ENCODE data around the gene TBC1D9B. TPM values are rescaled to one million over a fixed set of nuclear protein-coding genes. Genes with fewer than 3 reads are reported as not detected.

Gene TBC1D9B
- total RNA-seq, 1 donor from 2014 or later = 92.4 TPM

- peaks cover 29% of the 10 kb centered on the region for H3K4me1 ChIP-seq
- peak; percentile 61 for DNase-seq
- no peaks in the 10 kb centered on the region for H3K9me3 ChIP-seq
- H3K4me3 ChIP-seq = no peak overlapping the region
- no peaks in the 10 kb centered on the region for H3K27me3 ChIP-seq
- intact Hi-C loops (cut with DNase I) = no loop called here
- H3K27ac ChIP-seq = no peak overlapping the region
- ATAC-seq = no peak
- TF ChIP-seq CTCF (IDR thresholded peaks at IDR 0.05) = no peak
- no peaks in the 10 kb centered on the region for H3K36me3 ChIP-seq
Measured at GRCh38 chr5:179815491-179816249, 92.0 kb downstream of the TBC1D9B start.

GRCh38 chr5:179814090-179814489, 93.6 kb downstream of the TBC1D9B start:
- ATAC-seq (no peak), DNase-seq (no peak)
- no peak for TF ChIP-seq CTCF (IDR thresholded peaks at IDR 0.05)
- Histone ChIP-seq H3K36me3 (no peaks in the 10 kb centered on the region), H3K27ac (no peak overlapping the region), H3K9me3 (no peaks in the 10 kb centered on the region), H3K27me3 (no peaks in the 10 kb centered on the region), H3K4me1 (peaks cover 17% of the 10 kb centered on the region), H3K4me3 (no peak overlapping the region)
- intact Hi-C loops (cut with DNase I) = no loop called here

GRCh38 chr5:179812997-179813607, 94.6 kb downstream of the TBC1D9B start:
- TF ChIP-seq CTCF (IDR thresholded peaks at IDR 0.05) = no peak
- no peak for ATAC-seq
- no peaks in the 10 kb centered on the region for H3K27me3 ChIP-seq

DNA sequence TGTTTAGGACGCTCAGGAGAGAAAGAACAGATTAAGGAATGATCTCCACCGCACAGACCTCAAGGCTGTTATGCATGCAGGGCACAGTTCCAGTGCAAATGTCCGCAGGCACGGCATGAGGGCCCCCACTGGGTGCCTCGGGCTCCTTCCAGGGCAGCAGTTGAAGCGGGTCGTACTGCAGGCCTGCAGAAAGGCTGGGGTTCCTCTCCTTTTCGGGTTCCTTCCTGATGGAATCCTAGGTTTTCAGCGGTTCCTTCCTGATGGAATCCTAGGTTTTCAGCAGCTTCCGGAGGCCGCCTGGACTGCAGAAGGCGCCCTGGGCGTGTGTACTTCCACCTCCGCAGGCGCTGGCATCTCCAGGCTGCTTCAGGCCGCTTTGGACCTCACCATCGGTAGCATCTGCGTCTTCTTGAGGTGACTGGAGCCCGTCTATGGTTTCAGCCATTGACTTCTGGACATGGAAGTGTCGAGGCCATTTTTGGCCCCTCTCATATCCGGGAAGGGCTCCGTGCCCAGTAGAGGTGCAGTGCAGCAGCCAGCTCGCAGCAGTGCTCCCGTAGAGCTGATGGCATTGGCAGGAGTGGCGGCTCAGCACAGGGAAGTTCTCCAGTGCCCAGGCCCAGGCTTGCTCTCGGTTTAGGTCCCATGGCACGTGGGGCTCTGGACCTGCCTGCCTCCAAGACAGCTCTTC, 95.4 kb downstream of the TBC1D9B start:
- Histone ChIP-seq H3K9me3 (no peaks in the 10 kb centered on the region), H3K36me3 (no peaks in the 10 kb centered on the region), H3K4me1 (peaks cover 7% of the 10 kb centered on the region), H3K4me3 (no peak overlapping the region), H3K27me3 (no peaks in the 10 kb centered on the region), H3K27ac (no peak overlapping the region)
- intact Hi-C loops (cut with DNase I) = no loop called here
- DNase-seq = no peak
- no peak for TF ChIP-seq CTCF (IDR thresholded peaks at IDR 0.05)
- ATAC-seq = no peak

More at GRCh38 chr5:179812997-179813607, 94.6 kb downstream of the TBC1D9B start:
- Histone ChIP-seq H3K4me3 (no peak overlapping the region), H3K4me1 (peaks cover 10% of the 10 kb centered on the region), H3K27ac (no peak overlapping the region), H3K36me3 (no peaks in the 10 kb centered on the region), H3K9me3 (no peaks in the 10 kb centered on the region)
- intact Hi-C loops (cut with DNase I) = no loop called here
- DNase-seq = no peak

Other genes with a start within 250 kb of the TBC1D9B start
- gene CBY3, start 226.9 kb downstream of the TBC1D9B start, total RNA-seq = not detected
- 630 TPM for gene CANX, start 208.9 kb downstream of the TBC1D9B start, total RNA-seq
- gene MAML1, start 175.1 kb downstream of the TBC1D9B start, total RNA-seq = 24.4 TPM
- 22.6 TPM for gene LTC4S, start 113.9 kb downstream of the TBC1D9B start, total RNA-seq
- gene MGAT4B, start 101.0 kb downstream of the TBC1D9B start, total RNA-seq = 118 TPM
- 501 TPM for gene SQSTM1, start 87.0 kb downstream of the TBC1D9B start, total RNA-seq
- gene MRNIP, start 49.1 kb downstream of the TBC1D9B start, total RNA-seq = 25.4 TPM
- gene RNF130, start 163.9 kb upstream of the TBC1D9B start, total RNA-seq = 109 TPM

All from upper lobe of right lung (tissue), 1 donor.